CD8-positive, alpha-beta memory T cell (primary cell): ENCODE results near the gene MRPS5. TPM values are rescaled to one million over a fixed set of nuclear protein-coding genes. Genes with fewer than 3 reads are reported as not detected.

Experiments used
- CTCF ChIA-PET: fragments of 350-600 bp; sonication (Branson Sonifier 250); formaldehyde crosslinking; loops from one replicate; lab custom pipeline; 2021; ENCODE audit warnings: antibody characterized with exemption; lab: Charles Lee
- POLR2A ChIA-PET: fragments of 350-600 bp; sonication (Branson Sonifier 250); formaldehyde crosslinking; loops from one replicate; lab custom pipeline; 2021; ENCODE audit warnings: antibody characterized with exemption; lab: Charles Lee
- DNase-seq, 5 donors: peaks; one replicate each; pipeline versions ENCODE4 v3.0.0 to v3.0.0-alpha.2; 2020 to 2022; ENCODE audit warnings: mixed read lengths in 1 of 5
- H3K27ac ChIP-seq: one replicate; pipeline ENCODE4 v1.7.0; 2013; ENCODE audit warnings: low read depth, mild to moderate bottlenecking, low read length, moderate library complexity
- H3K27me3 ChIP-seq: 2 replicates; pipeline ENCODE4 v1.7.0; 2013; ENCODE audit warnings: low read length, mild to moderate bottlenecking; ENCODE audit not compliant: insufficient read depth, poor library complexity, severe bottlenecking
- H3K36me3 ChIP-seq: 2 replicates; pipeline ENCODE4 v1.7.0; 2013; ENCODE audit warnings: mild to moderate bottlenecking, low read length, moderate library complexity; ENCODE audit not compliant: insufficient read depth
- H3K4me1 ChIP-seq: 2 replicates; pipeline ENCODE4 v1.7.0; 2013; ENCODE audit warnings: mild to moderate bottlenecking, low read length, moderate library complexity; ENCODE audit not compliant: insufficient read depth
- H3K4me3 ChIP-seq: 2 replicates; pipeline ENCODE4 v1.7.0; 2013; ENCODE audit warnings: mild to moderate bottlenecking, low read length
- H3K9me3 ChIP-seq: 2 replicates; pipeline ENCODE4 v1.7.0; 2013; ENCODE audit warnings: mild to moderate bottlenecking, low read length
- H3K27ac Mint-ChIP-seq, 8 donors: one replicate each; pipeline ENCODE4 v1.8.0; 2020 to 2021; ENCODE audit warnings: mixed read lengths in 8 of 8, mild to moderate bottlenecking in 6 of 8, inconsistent platforms in 3 of 8, moderate library complexity in 3 of 8
- H3K27me3 Mint-ChIP-seq, 2 donors: one replicate each; pipeline ENCODE4 v1.8.0; 2020 to 2021; ENCODE audit warnings: mixed read lengths in 2 of 2, mild to moderate bottlenecking in 1 of 2, moderate library complexity in 1 of 2
- H3K36me3 Mint-ChIP-seq, 3 donors: one replicate each; pipeline ENCODE4 v1.8.0; 2020 to 2021; ENCODE audit warnings: mixed read lengths in 3 of 3, inconsistent platforms in 1 of 3, mild to moderate bottlenecking in 1 of 3
- H3K4me1 Mint-ChIP-seq, 3 donors: one replicate each; pipeline ENCODE4 v1.8.0; 2020 to 2021; ENCODE audit warnings: mixed read lengths in 3 of 3, inconsistent platforms in 1 of 3, mild to moderate bottlenecking in 1 of 3
- H3K4me3 Mint-ChIP-seq, 7 donors: one replicate each; pipeline ENCODE4 v1.8.0; 2020 to 2021; ENCODE audit warnings: mixed read lengths in 7 of 7, mild to moderate bottlenecking in 6 of 7, moderate library complexity in 4 of 7, inconsistent platforms in 2 of 7
- H3K9me3 Mint-ChIP-seq, 5 donors: one replicate each; pipeline ENCODE4 v1.8.0; 2020 to 2022; ENCODE audit warnings: mixed read lengths in 5 of 5, mild to moderate bottlenecking in 3 of 5, moderate library complexity in 2 of 5, inconsistent platforms in 1 of 5
- polyA plus RNA-seq: library from polyadenylated mRNA; unstranded; fragments of 300-500 nt; fragmentation: Illumina TruSeq; gene quantifications from one replicate; pipeline ENCODE4 v1.2.3, GENCODE V29; 2021
- total RNA-seq, 2 experiments: library from RNA; stranded (reverse); gene quantifications; one replicate each; pipeline ENCODE4 v1.2.3, GENCODE V29; 2021

Gene MRPS5
- total and polyA plus RNA-seq, 3 experiments from 2014 or later: 45.8 to 75.9 (median 69.0) TPM

- Histone ChIP-seq H3K9me3 (no peaks in the 10 kb centered on the region), H3K27me3 (no peaks in the 10 kb centered on the region), H3K27ac (peak overlapping the region; percentile 64), H3K4me3 (peak overlapping the region; percentile 75), H3K36me3 (peaks cover 6% of the 10 kb centered on the region), H3K4me1 (peaks cover 14% of the 10 kb centered on the region)
- H3K4me1 Mint-ChIP-seq: peaks cover 6 to 23% (median 11%) of the 10 kb centered on the region in 3 donors
- ChIA-PET POLR2A (interaction anchor here (3.0 kb wide), 1 partner anchor 37 kb away, joined by 15 read pairs; the partner anchor contains the start of gene MRPS5), CTCF (interaction anchor here (0.6 to 3.2 kb wide), 5 partner anchors 10 to 82 kb away, joined by 3 to 7 read pairs (median 5); no protein-coding TSS in a partner anchor)
- H3K4me3 Mint-ChIP-seq: peak overlapping the region; percentile 68 to 87 (median 80)
- no peak for DNase-seq
- peak overlapping the region in 7 of 8 donors; percentile 23 to 90 (median 50) for H3K27ac Mint-ChIP-seq
- H3K27me3 Mint-ChIP-seq: no peaks in the 10 kb centered on the region
- peaks cover 3 to 23% (median 13%) of the 10 kb centered on the region in 5 donors for H3K9me3 Mint-ChIP-seq
- peaks cover 23 to 36% (median 33%) of the 10 kb centered on the region in 3 donors for H3K36me3 Mint-ChIP-seq
Measured at GRCh38 chr2:95158441-95158840, 36.8 kb upstream of the MRPS5 start.

GRCh38 chr2:95149397-95149984 is 27.9 kb upstream of the MRPS5 start:
- CTCF ChIA-PET: no interaction called here

DNA sequence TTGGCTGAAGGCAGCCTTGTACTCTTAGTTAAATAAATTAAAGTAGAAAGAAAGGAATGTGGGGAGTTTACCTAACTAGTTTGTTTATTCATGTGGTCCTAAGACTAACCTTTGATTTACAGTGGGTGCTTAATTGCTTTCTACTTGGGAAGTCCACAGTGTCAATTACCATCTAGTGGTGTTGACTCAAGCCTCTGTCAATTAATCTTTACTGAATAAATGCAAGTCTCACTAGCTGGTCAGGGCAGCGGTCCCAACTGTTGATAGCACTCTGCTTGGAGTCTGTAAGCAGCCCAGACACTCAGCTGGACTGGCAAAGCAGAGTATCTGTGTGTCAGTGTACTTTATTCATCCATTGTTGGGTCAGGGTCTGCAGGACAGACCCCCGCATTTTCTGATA is 22.2 kb upstream of the MRPS5 start:
- H3K36me3 ChIP-seq: no peaks in the 10 kb centered on the region
- Mint-ChIP-seq H3K27ac (no peak overlapping the region), H3K4me1 (no peaks in the 10 kb centered on the region), H3K9me3 (peaks cover 53 to 94% (median 92%) of the 10 kb centered on the region in 5 donors), H3K27me3 (peaks cover 0 to 3% of the 10 kb centered on the region in 2 donors), H3K36me3 (peaks cover 11 to 76% (median 33%) of the 10 kb centered on the region in 3 donors), H3K4me3 (no peak overlapping the region)
- ChIA-PET POLR2A (no interaction called here), CTCF (no interaction called here)
- H3K27ac ChIP-seq: no peak overlapping the region
- peaks cover 38% of the 10 kb centered on the region for H3K9me3 ChIP-seq
- H3K4me1 ChIP-seq: no peaks in the 10 kb centered on the region
- H3K4me3 ChIP-seq: no peak overlapping the region
- H3K27me3 ChIP-seq: no peaks in the 10 kb centered on the region
- DNase-seq: no peak

More at GRCh38 chr2:95149397-95149984, 27.9 kb upstream of the MRPS5 start:
- Mint-ChIP-seq H3K4me1 (no peaks in the 10 kb centered on the region), H3K4me3 (no peak overlapping the region), H3K27me3 (no peaks in the 10 kb centered on the region), H3K27ac (no peak overlapping the region), H3K9me3 (peaks cover 62 to 96% (median 89%) of the 10 kb centered on the region in 5 donors), H3K36me3 (peaks cover 44 to 88% (median 78%) of the 10 kb centered on the region in 3 donors)
- no peak overlapping the region for H3K4me3 ChIP-seq
- H3K27ac ChIP-seq: no peak overlapping the region
- no peak for DNase-seq
- H3K27me3 ChIP-seq: no peaks in the 10 kb centered on the region
- POLR2A ChIA-PET: no interaction called here
- peaks cover 62% of the 10 kb centered on the region for H3K9me3 ChIP-seq
- H3K36me3 ChIP-seq: peaks cover 17% of the 10 kb centered on the region
- no peaks in the 10 kb centered on the region for H3K4me1 ChIP-seq

GRCh38 chr2:95138702-95139101 is 17.1 kb upstream of the MRPS5 start:
- peaks cover 9 to 71% (median 14%) of the 10 kb centered on the region in 3 donors for H3K36me3 Mint-ChIP-seq
- H3K27ac Mint-ChIP-seq: no peak overlapping the region
- no peak overlapping the region for H3K4me3 Mint-ChIP-seq
- H3K27me3 Mint-ChIP-seq: peaks cover 0 to 3% of the 10 kb centered on the region in 2 donors
- Histone ChIP-seq H3K4me3 (no peak overlapping the region), H3K4me1 (no peaks in the 10 kb centered on the region), H3K9me3 (peaks cover 8% of the 10 kb centered on the region), H3K27ac (no peak overlapping the region), H3K36me3 (no peaks in the 10 kb centered on the region), H3K27me3 (no peaks in the 10 kb centered on the region)
- POLR2A ChIA-PET: no interaction called here
- CTCF ChIA-PET: no interaction called here
- DNase-seq: no peak
- H3K4me1 Mint-ChIP-seq: no peaks in the 10 kb centered on the region
- H3K9me3 Mint-ChIP-seq: peaks cover 46 to 80% (median 66%) of the 10 kb centered on the region in 5 donors

DNA sequence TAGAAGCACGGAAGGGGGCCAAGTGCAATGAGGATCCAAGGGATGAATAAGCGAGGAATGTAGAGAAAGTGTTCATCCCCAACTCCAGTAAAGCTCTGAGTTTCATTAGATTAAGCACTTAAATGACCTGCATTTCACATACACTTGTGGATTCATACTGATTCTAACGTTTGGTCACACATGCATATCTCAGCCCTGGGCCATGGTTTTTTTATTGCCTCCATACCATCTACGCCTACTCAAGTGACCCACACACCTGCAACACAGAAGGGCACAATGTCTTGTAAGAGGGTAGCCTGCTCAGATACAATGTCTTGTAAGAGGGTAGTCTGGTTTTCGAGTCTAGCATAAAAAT is 566 bp upstream of the MRPS5 start:
- H3K27ac ChIP-seq: peak overlapping the region; percentile 76
- Mint-ChIP-seq H3K9me3 (no peaks in the 10 kb centered on the region), H3K4me3 (peak overlapping the region; percentile 95 to 99 (median 97)), H3K4me1 (peaks cover 43 to 51% (median 50%) of the 10 kb centered on the region in 3 donors), H3K36me3 (peaks cover 4 to 20% (median 8%) of the 10 kb centered on the region in 3 donors), H3K27ac (peak overlapping the region; percentile 85 to 95 (median 89)), H3K27me3 (peaks cover under 1 to 5% of the 10 kb centered on the region in 2 donors)
- peak overlapping the region; percentile 74 for H3K4me3 ChIP-seq
- no peaks in the 10 kb centered on the region for H3K27me3 ChIP-seq
- DNase-seq: no peak
- ChIA-PET CTCF (interaction anchor here (1.1 to 2.5 kb wide), 7 partner anchors 12 to 99 kb away, joined by 3 to 16 read pairs (median 5); partner anchors contain the start of gene ZNF514), POLR2A (interaction anchor here (1.5 to 2.8 kb wide), 4 partner anchors 37 to 96 kb away, joined by 8 to 16 read pairs (median 14); partner anchors contain the start of genes ZNF2 and ZNF514)
- no peaks in the 10 kb centered on the region for H3K36me3 ChIP-seq
- H3K4me1 ChIP-seq: peaks cover 33% of the 10 kb centered on the region
- no peaks in the 10 kb centered on the region for H3K9me3 ChIP-seq

DNA sequence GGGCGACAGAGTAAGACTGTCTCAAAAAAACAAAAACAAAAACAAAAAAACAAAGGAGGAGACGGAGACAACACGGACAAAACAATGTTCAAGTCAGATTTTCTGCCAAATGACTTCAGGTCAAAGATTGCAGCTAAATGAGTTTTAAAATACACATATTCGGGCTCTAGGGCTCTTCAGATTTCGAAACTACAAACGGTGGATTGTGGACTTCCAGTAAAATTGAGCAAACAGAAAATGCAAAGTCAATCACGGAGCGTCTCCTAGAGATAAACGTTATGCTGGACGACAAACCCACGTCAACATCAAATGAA is 558 bp downstream of the MRPS5 start:
- Histone ChIP-seq H3K4me1 (peaks cover 33% of the 10 kb centered on the region), H3K27ac (peak overlapping the region; percentile 76), H3K4me3 (peak overlapping the region; percentile 74), H3K9me3 (no peaks in the 10 kb centered on the region), H3K36me3 (no peaks in the 10 kb centered on the region), H3K27me3 (no peaks in the 10 kb centered on the region)
- POLR2A ChIA-PET: interaction anchor here (1.0 to 2.8 kb wide), 6 partner anchors 38 to 95 kb away, joined by 3 to 16 read pairs (median 10); partner anchors contain the start of genes ZNF2 and ZNF514
- peak overlapping the region; percentile 86 to 97 (median 94) for H3K27ac Mint-ChIP-seq
- H3K9me3 Mint-ChIP-seq: no peaks in the 10 kb centered on the region
- H3K4me1 Mint-ChIP-seq: peaks cover 44 to 53% (median 51%) of the 10 kb centered on the region in 3 donors
- DNase-seq: no peak
- no peaks in the 10 kb centered on the region for H3K27me3 Mint-ChIP-seq
- peaks cover 3 to 26% (median 4%) of the 10 kb centered on the region in 3 donors for H3K36me3 Mint-ChIP-seq
- CTCF ChIA-PET: interaction anchor here (1.5 to 2.5 kb wide), 4 partner anchors 42 to 98 kb away, joined by 4 to 16 read pairs (median 12); no protein-coding TSS in a partner anchor
- peak overlapping the region; percentile 95 to 99 (median 97) for H3K4me3 Mint-ChIP-seq

DNA sequence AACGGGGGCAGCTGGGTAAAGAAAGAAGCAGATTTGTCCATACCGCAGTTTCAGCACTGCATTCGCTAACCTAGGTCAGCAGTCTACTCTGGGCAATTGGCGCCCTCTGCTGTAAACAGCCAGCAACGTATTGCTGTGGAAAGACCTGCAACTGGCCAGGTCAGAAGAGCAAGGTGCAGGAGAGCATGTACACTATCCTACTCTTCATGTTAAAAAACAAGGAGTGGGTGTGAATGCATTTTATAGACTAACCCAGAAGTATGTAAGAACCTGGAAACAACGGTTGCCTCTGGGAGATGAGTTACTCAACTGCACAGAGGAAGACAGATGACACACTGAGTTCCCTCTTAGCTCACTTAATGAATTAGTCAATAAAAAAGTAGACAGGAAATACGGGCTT is 6.2 kb downstream of the MRPS5 start:
- CTCF ChIA-PET: interaction anchor here (0.6 to 5.9 kb wide), 21 partner anchors 9 to 120 kb away, joined by 3 to 92 read pairs (median 4); partner anchors contain the start of genes MAL and ZNF514
- no peaks in the 10 kb centered on the region for H3K27me3 Mint-ChIP-seq
- Histone ChIP-seq H3K36me3 (peaks cover 16% of the 10 kb centered on the region), H3K4me3 (no peak overlapping the region), H3K27ac (no peak overlapping the region), H3K27me3 (no peaks in the 10 kb centered on the region), H3K4me1 (peaks cover 34% of the 10 kb centered on the region), H3K9me3 (no peaks in the 10 kb centered on the region)
- DNase-seq: peak; percentile 31 to 80 (median 46)
- no peaks in the 10 kb centered on the region for H3K9me3 Mint-ChIP-seq
- H3K4me3 Mint-ChIP-seq: no peak overlapping the region
- H3K27ac Mint-ChIP-seq: peak overlapping the region in 4 of 8 donors; percentile 2 to 76 (median 32)
- H3K4me1 Mint-ChIP-seq: peaks cover 42 to 47% (median 46%) of the 10 kb centered on the region in 3 donors
- H3K36me3 Mint-ChIP-seq: peaks cover 3 to 51% (median 14%) of the 10 kb centered on the region in 3 donors
- POLR2A ChIA-PET: interaction anchor here (0.7 kb wide), 2 partner anchors 90 to 96 kb away, joined by 4 to 7 read pairs; partner anchors contain the start of gene MAL

DNA sequence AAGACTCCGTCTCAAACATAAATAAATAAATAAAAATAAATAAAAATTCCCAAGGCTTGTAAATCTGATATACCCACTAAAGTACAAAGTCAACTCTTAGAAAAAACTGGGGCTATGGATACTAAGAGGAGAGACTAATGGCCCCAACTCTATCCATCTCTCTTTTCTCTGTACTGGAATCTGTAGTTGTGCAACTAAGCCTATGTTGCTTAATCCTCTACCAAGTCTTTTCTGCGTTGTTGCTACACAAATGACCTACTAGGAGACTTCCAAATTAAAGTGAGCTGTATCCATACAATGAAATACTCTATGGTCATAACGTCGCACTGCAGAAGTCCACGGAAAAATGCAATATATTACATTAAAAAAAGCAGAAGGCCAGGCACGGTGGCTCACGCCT is 8.1 kb downstream of the MRPS5 start:
- Mint-ChIP-seq H3K4me1 (peaks cover 22 to 27% (median 27%) of the 10 kb centered on the region in 3 donors), H3K4me3 (no peak overlapping the region), H3K36me3 (peaks cover 3 to 67% (median 20%) of the 10 kb centered on the region in 3 donors), H3K27me3 (no peaks in the 10 kb centered on the region), H3K27ac (no peak overlapping the region), H3K9me3 (no peaks in the 10 kb centered on the region)
- no peak for DNase-seq
- ChIA-PET CTCF (interaction anchor here (2.3 to 5.9 kb wide), 2 partner anchors 29 to 90 kb away, joined by 6 to 92 read pairs; partner anchors contain the start of gene MAL), POLR2A (no interaction called here)
- H3K9me3 ChIP-seq: no peaks in the 10 kb centered on the region
- peaks cover 19% of the 10 kb centered on the region for H3K4me1 ChIP-seq
- no peaks in the 10 kb centered on the region for H3K27me3 ChIP-seq
- H3K36me3 ChIP-seq: peaks cover 30% of the 10 kb centered on the region
- H3K4me3 ChIP-seq: no peak overlapping the region
- no peak overlapping the region for H3K27ac ChIP-seq
